ENCODE results near the gene AK2. TPM values are rescaled to one million over a fixed set of nuclear protein-coding genes. Genes with fewer than 3 reads are reported as not detected.

Gene AK2
- total and polyA plus RNA-seq, 3 donors from 2014 or later: 144 to 219 (median 181) TPM

- 48 to 54% methylated on average over 12 of the region's 12 CpGs for WGBS, 2 donors
- peak; percentile 85 for DNase-seq
- H3K27ac ChIP-seq: no peak overlapping the region
These were observed 18.7 kb upstream of the AK2 start for GRCh38 chr1:33055210-33056008.

GRCh38 chr1:33050221-33051076 is 13.8 kb upstream of the AK2 start:
- H3K4me3 ChIP-seq: no peak overlapping the region
- intact Hi-C loops (cut with DNase I; ENCODE audit: low total_unique reads): loop anchor here (10.0 kb wide), 1 partner anchor 116 kb away; no protein-coding TSS in a partner anchor
- TF ChIP-seq CTCF (IDR thresholded peaks at IDR 0.05) (no peak), POLR2A (IDR thresholded peaks at IDR 0.05) (no peak)
- no peaks in the 10 kb centered on the region for H3K27me3 ChIP-seq
- H3K9me3 ChIP-seq: no peaks in the 10 kb centered on the region
- H3K27ac ChIP-seq: no peak overlapping the region
- DNase-seq: no peak
- WGBS, 2 donors: 67 to 68% methylated on average over 14 to 17 of the region's 17 CpGs
- peaks cover 3% of the 10 kb centered on the region for H3K4me1 ChIP-seq
- no peaks in the 10 kb centered on the region for H3K36me3 ChIP-seq (ENCODE audit: low read depth, missing control alignments)

More at GRCh38 chr1:33055210-33056008, 18.7 kb upstream of the AK2 start:
- Histone ChIP-seq H3K4me3 (no peak overlapping the region), H3K27me3 (no peaks in the 10 kb centered on the region), H3K9me3 (no peaks in the 10 kb centered on the region), H3K36me3 (ENCODE audit: low read depth, missing control alignments) (no peaks in the 10 kb centered on the region), H3K4me1 (peaks cover 6% of the 10 kb centered on the region)
- intact Hi-C loops (cut with DNase I; ENCODE audit: low total_unique reads): loop anchor here (10.0 kb wide), 1 partner anchor 121 kb away; no protein-coding TSS in a partner anchor
- TF ChIP-seq POLR2A (IDR thresholded peaks at IDR 0.05) (no peak), CTCF (IDR thresholded peaks at IDR 0.05) (peak; percentile 40 to 79 (median 66))

GRCh38 chr1:33049371-33049770 is 12.7 kb upstream of the AK2 start:
- H3K27me3 ChIP-seq: no peaks in the 10 kb centered on the region
- H3K4me3 ChIP-seq: no peak overlapping the region
- no peak overlapping the region for H3K27ac ChIP-seq
- H3K36me3 ChIP-seq (ENCODE audit: low read depth, missing control alignments): no peaks in the 10 kb centered on the region
- TF ChIP-seq CTCF (IDR thresholded peaks at IDR 0.05) (no peak), POLR2A (IDR thresholded peaks at IDR 0.05) (no peak)
- intact Hi-C loops (cut with DNase I; ENCODE audit: low total_unique reads): no loop called here
- no peak for DNase-seq
- H3K9me3 ChIP-seq: no peaks in the 10 kb centered on the region
- H3K4me1 ChIP-seq: no peaks in the 10 kb centered on the region
- 72 to 89% methylated on average over 7 of the region's 7 CpGs for WGBS, 2 donors

GRCh38 chr1:33048426-33048825 is 11.7 kb upstream of the AK2 start:
- Histone ChIP-seq H3K9me3 (no peaks in the 10 kb centered on the region), H3K36me3 (ENCODE audit: low read depth, missing control alignments) (no peaks in the 10 kb centered on the region), H3K27me3 (no peaks in the 10 kb centered on the region), H3K4me1 (no peaks in the 10 kb centered on the region), H3K4me3 (no peak overlapping the region), H3K27ac (no peak overlapping the region)
- intact Hi-C loops (cut with DNase I; ENCODE audit: low total_unique reads): no loop called here
- no peak for DNase-seq
- WGBS, 2 donors: 78 to 84% methylated on average over 3 of the region's 3 CpGs
- no peak for TF ChIP-seq POLR2A (IDR thresholded peaks at IDR 0.05)
- no peak for TF ChIP-seq CTCF (IDR thresholded peaks at IDR 0.05)
